Islet of Langerhans (tissue), 1 donor: ENCODE measurements around the gene SP140L.
"Not testable (repeated sequence)": the region's sequence is repeated elsewhere in the genome, so short reads cannot be mapped to it uniquely, and the experiment has no call there.

Source experiments
- FAIRE-seq: peaks from one replicate; lab custom pipeline; 2011; peaks lifted over from hg19 to GRCh38; lab: Jason Lieb, UNC

The SP140L gene

DNA sequence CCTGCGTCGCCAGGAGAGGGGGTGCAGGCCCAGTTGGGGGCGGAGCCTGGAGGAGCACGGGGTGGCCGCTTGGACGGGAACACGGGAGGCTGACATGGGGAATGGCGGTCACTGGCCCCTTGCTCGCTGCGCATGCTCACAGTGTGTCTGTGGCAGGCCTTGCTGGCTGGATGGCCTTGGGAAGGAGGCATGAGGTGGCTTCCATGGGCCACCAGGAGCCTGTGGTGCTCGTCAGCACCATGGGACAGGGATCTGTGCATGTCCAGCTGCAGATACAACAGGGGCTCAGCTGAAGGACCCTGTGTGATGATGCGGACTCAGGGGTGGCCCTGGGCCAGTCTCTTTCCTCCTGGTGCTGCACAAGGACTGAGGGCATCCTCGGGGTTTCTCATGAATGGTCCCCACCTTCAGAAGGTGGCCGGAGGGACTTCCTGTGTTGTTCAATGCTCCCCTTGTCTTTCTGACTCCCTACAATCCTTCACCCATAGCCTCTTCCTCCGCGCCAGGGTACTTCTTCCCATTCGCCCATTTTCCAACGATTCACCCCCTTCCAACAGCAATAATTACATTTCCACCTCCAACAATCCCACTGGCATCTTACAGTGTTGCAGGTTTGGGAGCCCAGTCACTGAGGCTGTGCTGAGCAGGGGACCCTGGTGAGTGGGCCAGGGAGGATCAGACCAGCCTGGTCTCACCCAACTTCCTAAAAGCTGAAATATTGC lies 3.4 kb upstream of the SP140L start:
- no peak for FAIRE-seq

DNA sequence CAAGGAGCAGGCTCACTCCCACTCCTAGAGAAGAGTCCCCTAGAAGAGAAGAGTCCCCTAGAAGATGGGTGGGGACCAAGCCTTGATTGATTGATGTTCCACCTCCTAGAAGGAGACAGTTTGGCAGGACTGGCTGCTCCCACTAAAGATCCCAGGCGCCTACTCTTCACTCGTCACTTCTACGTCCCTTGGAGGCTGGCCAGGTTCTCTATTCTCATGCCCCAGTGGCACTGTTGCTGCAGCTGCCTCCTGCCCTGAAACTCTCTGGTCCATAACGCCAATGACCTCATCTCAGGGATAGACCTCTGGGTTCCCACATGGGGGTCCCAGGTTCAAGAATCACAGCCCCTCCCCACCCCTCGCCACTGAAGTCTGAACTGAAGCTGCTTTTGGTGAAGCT lies 2.5 kb upstream of the SP140L start:
- FAIRE-seq: no peak

DNA sequence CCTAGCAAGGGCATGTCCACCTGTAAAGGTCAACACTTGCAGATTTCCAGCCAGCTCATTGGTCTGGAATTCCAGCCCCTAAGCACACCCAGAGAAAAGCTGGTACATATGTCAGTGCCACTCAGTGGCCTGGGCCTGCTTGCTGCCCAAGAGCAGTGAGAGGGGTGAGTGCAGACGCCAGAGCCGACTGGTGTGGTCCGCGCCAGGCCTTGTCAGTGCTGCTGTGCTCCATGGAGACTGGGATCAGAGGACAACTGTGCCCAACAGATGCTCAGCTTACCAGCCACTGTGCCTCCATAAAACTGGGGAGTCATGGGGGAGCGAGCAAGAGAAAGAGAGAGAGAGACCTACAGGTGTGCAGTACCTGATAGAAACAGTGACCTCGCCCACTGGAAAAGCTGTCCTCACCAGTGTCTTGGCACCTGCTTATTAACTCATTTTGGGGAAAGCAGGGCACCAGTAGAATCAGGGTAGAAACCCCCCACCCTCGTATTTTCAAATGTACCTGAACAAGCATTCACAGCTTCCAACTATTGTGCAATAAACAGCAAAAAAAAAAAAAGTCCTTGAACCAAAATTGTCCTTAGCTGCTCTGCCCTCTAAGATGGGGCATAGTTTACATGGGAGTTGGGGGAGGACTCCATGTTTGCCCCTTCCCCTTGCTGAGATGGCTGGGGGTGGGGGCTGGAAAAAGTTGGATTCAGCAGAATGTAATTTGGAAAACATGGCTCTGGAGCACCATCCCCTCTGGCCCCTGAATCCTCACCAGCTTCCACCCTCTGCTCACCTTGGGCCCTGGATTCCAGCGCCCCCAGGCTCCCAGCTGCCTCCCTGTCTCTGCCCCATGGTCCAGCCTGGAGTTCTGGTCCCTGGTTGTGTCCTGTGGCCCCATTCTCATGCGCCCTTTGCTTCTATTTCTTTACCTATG lies 1.4 kb upstream of the SP140L start:
- FAIRE-seq: no peak

DNA sequence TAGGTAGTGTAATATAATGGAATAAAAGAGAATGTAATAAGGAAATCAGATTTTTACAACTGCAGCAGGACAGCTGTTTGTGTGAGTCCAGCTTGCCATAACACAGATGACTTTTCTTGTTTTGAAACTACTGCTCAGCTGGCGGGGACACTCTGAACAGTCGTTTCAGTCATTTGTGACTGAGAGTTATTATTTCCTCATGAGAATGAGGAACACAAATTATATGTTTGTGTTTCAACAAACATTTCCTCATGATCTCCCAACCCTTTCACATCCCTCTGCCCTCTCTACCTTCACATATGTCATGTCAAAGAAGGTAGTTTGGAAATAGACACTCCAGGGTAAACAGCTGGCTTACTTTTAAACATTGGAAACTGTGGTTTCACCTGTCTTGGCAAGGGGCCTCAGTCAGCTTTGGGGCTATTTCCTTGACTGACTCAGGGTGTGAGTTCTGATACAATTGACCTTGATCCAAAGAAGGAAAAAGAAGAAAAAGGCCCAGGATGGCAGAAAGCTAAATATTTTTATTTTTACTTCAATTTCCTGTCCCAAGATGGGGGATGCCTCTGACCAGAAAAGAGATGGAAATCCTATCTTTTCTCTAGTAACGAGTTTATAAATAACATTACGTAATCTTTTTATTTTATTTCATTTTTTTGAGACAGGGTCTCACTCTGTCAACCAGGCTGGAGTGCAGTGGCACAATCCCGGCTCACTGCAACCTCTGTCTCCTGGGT lies 593 bp downstream of the SP140L start:
- no peak for FAIRE-seq

DNA sequence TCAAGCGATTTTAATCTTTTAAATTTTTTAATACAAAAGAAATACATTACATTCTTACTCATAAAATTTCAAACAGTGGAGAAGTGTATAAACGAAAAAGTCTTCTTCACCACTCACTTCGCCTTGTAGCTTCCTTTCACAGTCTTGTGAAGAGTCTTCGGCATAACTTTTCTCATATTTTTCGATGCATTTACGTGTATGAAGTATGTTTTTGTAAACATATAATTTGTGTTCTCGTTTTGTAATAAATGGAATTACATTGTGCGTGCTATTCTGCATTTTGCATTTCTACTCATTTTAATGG lies 1.1 kb downstream of the SP140L start:
- FAIRE-seq: no peak

DNA sequence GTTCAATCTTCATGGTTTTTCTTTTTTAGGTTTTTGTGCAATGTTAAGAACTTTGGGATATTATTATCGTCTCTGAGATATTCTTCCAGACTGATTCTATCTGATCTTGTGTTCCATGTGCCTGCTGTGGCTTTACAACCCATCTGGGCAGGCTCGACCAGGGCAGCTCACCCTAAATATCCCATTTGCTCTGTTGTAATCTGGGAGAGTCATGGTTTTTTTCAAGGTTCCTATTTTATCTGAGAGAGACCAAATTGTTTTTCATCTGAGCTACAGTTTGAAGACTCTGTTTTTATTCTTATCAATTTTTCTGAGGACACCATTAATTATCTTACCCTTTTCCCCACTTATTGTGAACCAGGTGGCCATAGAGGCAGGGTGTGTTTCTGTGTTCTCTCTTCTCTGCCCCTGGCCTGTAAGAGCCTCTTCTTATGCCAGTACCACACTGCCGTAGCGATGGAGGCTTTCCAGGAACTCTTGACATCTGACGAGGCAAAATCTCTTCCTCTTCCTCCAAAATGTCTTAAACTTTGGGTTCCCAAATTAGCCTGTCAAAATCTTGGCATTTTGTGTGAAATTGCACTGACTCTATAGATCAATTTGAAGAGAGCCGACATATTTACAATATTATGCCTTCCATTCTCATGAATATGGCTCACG lies 3.1 kb downstream of the SP140L start:
- FAIRE-seq: no peak

DNA sequence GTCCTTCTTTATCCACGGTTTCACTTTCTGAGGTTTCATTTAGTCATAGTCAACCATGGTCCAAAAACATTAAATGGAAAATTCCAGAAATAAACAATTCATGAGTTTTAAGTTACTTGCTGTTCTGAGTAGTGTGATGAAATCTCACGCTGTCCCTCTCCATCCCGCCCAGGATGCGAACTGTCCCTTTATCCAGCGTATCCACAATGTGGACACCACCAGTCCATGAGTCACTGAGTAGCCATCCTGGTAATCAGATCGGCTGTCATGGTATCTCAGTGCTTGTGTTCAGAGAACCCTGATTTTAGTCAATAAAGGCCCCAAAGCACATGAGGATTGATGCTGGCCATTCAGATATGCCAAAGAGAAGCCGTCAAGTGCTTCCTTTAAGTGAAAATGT lies 3.7 kb downstream of the SP140L start:
- FAIRE-seq: no peak

DNA sequence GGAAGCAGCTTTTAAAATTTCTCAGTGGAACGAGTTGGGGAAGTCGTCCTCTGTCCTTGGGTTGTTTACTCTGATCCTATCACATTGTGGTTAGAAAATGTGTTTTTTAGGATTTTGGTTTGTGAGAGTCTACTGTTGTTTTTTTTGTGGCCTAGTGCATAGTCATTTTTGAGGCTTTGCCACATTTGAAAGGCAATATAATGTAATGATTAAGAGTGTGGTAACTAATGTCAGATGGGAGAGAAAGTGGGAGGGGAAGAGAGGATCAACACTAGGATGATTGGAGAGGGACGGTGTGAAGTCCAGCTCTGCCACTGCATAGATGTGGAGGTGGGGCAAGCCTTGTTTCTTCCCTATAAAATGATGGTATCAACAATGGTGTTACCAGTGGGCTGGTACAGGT lies 8.5 kb downstream of the SP140L start:
- FAIRE-seq: no peak

DNA sequence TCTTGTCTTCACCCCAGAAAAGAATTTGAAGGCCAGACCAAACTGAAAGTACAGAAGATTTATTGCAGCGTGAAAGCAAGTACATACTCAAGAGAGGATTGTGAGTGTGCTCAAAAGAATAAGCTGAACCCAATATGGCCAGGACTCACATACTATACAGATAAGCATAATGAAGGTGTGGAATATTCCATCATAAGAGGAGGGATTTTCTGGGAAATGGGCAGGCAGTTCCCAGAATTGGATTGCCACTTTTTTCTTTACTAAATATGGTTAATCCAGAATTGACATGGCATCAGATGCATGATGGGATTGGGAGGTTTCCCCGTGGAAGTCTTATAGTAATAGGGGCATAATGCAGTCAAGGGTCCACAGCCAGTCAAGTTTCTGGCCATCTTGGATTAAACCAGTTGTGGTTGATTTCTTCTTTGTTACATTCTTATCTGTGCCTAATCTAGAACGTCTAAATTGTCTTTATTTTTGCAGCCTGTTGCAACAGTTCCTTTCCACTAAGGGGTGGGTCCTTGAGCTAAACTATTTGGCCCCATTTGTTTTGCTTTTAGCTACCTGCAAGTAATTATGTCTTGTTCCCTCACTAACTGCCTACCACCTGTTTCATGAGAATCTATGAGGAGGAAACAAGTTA lies 9.0 kb downstream of the SP140L start:
- FAIRE-seq: no peak

DNA sequence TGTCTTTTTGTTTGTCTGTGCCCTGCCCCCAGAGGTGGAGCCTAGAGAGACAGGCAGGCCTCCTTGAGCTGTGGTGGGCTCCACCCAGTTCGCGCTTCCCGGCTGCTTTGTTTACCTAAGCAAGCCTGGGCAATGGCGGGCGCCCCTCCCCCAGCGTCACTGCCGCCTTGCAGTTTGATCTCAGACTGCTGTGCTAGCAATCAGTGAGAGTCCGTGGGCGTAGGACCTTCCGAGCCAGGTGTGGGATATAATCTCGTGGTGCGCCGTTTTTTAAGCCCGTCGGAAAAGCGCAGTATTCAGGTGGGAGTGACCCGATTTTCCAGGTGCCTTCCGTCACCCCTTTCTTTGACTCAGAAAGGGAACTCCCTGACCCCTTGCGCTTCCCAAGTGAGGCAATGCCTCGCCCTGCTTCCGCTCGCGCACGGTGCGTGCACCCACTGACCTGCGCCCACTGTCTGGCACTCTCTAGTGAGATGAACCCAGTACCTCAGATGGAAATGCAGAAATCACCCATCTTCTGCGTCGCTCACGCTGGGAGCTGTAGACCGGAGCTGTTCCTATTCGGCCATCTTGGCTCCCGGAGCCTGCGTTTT lies 15.0 kb downstream of the SP140L start:
- FAIRE-seq: not testable (repeated sequence)

DNA sequence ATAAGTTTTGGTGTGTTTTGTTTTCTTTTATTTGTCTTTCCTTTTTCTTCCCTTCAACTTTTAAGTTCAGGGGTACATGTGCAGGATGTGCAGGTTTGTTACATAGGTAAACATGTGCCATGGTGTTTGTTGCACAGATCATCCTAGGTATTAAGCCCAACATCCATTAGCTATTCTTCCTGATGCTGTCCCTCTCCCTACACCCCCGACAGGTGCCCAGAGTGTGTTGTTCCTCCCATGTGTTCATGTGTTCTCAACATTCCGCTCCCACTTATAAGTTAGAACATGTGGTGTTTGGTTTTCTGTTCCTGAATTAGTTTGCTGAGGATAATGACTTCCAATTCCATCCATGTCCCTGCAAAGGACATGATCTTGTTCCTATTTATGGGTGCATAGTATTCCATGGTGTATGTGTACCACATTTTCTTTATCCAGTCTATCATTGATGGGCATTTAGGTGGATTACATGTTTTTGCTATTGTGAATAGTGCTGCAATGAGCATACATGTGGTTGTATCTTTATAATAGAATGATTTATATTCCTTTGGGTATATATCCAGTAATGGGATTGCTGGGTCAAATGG lies 16.1 kb downstream of the SP140L start:
- not testable (repeated sequence) for FAIRE-seq

DNA sequence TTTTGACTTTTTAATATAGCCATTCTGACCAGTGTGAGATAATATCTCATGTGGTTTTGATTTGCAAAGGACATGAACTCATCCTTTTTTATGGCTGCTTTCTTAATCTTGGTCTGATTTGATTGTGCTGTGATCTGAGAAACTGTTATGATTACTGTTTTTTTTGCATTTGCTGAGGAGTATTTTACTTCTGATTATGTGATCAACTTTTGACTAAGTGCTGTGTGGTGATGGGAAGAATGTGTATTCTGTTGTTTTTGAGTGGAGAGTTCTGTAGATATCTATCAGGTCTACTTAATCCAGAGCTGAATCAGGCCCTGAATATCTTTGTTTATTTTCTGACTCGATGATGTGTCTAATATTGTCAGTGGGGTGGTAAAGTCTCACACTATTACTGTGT lies 16.8 kb downstream of the SP140L start:
- FAIRE-seq: no peak

DNA sequence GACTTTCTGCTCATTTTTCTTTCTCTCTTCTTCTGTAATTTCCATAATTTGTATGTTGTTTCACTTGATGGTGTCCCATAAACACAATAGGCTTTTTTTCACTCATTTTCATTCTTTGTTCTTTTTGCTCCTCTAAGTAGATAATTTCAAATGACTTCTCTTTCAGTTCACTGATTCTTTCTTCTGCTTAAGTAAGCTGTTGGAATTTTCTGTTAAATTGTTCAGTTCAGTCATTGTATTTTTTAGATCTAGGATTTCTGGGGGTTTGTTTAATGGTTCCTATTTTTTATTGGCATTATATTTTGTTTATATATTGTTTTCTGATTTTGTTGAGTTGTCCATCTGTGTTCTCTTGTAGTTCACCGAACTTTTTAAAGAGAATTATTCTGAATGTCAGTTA lies 19.5 kb downstream of the SP140L start:
- no peak for FAIRE-seq

DNA sequence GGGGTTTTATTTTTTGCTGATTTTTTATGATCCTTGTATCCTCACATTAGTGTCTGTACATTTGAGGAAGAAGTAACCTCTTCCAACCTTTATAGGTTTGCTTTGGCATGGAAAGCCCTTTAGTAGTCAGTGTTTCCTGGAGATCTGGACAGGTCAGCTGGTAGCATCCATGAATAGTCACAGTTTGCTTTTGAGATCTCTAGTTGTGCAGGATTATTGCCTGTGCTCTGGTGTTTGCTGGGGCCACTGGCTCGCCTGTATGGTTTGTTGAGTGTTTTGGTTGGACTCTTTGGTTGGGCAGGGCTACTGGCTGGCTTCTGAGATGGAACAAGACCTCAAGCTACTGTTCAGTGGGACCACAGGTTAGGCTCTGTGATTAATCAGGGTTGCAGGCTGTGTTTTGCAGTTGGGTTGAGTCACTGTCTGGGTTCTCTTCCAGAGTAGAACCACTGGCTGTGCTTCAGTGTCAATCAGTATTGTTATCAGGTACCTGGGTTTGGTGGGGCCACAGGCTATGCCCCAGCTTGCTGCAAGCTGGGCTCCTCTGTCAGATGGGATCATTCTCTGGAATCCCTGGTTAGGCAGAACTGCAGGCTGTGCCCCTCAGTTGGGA lies 20.0 kb downstream of the SP140L start:
- FAIRE-seq: no peak

DNA sequence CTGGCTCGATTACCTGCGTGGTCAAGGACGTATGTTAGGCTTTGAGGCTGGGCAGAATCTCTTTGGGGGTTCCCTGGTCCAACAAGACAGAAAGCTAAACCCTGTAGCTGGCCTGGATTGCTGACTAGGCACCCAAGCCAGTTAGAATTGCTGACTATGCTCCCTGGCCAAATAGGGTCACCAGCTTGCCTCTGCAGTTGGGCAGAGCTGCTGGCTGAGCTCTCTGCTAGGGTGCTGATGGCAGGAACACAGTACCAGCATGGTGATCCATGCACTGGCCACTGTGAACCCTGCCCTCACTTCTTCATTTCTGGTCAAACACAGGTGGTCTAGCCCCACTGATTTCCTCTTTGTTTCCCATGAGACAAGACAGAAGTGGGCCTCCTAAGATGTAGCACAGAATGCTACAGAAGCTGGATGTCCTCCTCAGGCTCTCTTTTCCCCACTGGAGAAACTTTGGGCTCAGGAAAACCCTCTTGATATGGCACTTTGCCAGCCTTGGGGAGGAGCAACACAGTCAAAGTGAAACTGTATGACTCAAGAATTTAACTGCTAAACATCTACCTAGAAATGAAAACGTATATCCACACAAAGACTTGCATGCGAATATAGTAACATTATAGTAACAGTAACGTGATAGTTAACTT lies 20.8 kb downstream of the SP140L start:
- FAIRE-seq: no peak

DNA sequence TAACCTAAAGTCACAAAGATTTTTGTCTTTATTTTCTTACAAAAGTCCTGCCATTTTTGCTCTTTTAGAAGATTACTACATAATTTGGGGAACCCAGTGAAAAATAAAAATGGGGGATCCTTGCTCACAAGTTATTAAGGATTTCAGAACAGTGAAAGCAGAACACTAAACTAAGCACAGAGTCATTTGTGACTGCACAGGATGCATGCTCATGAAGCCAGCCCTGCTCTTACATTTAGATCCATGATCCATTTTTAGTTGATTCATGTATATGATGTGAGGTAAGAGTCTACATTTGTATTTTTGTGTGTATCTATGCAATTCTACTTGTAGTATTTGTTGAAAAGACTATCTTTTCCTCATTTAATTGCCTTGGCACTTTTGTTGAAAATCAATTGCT lies 21.8 kb downstream of the SP140L start:
- FAIRE-seq: no peak

DNA sequence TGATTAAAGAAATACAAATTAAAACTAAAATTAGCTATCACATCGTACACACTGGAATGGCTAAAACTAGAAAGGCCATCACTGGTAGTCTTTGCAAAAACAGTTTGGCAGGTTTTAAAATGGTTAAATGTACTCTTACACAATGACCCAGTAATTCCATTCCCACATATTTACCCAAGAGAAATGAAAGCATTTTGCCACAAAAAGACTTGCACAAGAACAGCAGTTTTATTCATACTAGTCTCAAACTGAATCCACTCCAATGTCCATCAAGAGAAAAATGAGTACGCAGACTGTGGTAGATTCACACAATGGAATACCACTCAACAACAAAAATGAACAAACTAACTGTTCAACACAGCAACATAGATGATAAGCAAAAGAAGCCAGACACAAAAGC lies 29.1 kb downstream of the SP140L start:
- FAIRE-seq: no peak

DNA sequence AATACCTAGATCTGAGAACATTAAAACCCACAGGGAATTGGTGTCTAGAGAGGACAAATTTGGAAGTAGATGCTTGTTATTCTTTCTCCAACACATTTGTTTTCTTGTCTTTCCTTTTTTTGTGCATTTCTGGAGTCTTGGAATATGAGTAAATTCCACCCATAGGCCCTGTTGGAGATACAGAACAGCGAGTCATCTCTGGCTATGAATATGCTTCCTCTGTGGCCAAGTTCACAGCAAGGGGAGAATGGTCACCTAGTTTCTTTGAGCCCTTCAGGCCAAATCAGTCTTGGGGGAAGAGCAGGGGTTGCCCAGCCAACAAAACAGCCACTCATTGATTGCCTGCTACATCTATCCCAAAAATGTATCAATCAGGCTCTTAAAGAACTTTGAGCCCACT lies 31.3 kb downstream of the SP140L start:
- FAIRE-seq: no peak

DNA sequence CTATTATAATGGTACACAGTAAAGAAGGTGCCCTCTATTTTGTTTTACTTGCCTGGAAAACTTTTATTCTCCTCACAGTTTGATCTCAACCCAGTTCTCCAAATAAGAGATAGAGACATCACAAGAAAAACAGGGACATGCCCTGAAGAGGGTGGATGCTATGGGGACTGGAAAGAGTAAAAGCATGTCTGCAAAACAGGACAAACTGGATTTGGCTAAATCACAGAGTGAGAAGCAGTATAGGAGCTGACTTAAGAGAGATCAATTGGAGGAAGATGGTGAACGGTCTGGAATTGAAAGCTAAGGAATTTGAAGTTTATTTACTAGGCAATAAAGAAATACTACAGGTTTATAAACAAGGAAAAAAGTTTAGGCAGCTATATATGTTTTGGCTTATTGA lies 33.0 kb downstream of the SP140L start:
- FAIRE-seq: no peak

DNA sequence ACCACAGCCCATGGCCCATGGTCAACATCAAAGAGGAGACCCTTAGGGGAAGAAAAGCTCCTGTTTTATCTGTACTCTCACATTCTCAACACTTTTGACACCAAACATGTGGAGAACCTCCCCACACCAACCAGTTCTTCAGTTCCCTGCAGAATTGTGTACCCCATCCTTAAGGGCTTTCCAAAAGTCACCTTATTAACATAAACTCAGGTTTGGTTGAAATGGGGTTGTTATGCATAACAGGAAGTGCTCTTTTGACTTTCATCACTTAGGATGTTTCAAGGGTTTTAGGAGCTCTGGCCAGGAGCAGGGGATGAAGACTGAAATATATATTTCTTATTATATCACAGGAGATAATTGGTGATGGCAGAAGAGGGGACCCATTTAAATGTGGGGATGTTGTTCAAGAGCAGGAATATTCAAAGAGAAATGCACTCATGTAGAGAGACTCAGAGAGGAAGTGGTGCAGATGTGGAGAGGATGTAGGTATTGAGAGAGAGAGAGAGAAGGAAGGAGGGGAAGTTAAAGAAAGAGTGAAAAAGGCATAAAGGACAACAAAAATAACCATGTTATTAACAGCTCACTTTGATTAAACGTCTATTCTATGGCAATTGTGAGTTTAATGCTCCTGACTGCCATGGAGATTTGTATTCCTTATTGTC lies 35.2 kb downstream of the SP140L start:
- no peak for FAIRE-seq
